ENCODE data around the gene SPN.

The SPN gene

GRCh38 chr16:29717113-29717512 lies 54.1 kb downstream of the SPN start:
- Histone ChIP-seq H3K4me3 (ENCODE audit: low read depth, low read length) (no peak overlapping the region), H3K9me3 (no peaks in the 10 kb centered on the region), H3K36me3 (no peaks in the 10 kb centered on the region), H3K4me1 (no peaks in the 10 kb centered on the region; the same call in 1 of the 2 replicates), H3K27me3 (no peaks in the 10 kb centered on the region)
- DNase-seq = no peak
- TF ChIP-seq CTCF (IDR thresholded peaks at IDR 0.05; ENCODE audit: low read depth, low read length) = no peak

- DNase-seq = no peak
- Histone ChIP-seq H3K9me3 (no peaks in the 10 kb centered on the region), H3K4me3 (ENCODE audit: low read depth, low read length) (no peak overlapping the region), H3K4me1 (no peaks in the 10 kb centered on the region; the same call in 1 of the 2 replicates), H3K27me3 (no peaks in the 10 kb centered on the region), H3K36me3 (no peaks in the 10 kb centered on the region)
- no peak for TF ChIP-seq CTCF (IDR thresholded peaks at IDR 0.05; ENCODE audit: low read depth, low read length)
These were observed 56.0 kb downstream of the SPN start for GRCh38 chr16:29719063-29719462.
